Astrocyte (in vitro differentiated cells and primary cell): ENCODE data around the gene HOXD10.

Experiments used
- EZH2 ChIP-seq: IDR thresholded peaks from 2 replicates; pipeline ENCODE4 v1.6.1; 2012; ENCODE audit warnings: mild to moderate bottlenecking, low read length, inconsistent platforms; ENCODE audit not compliant: insufficient read depth
- TF ChIP-seq, protein P1 (sequence below): IDR thresholded peaks from 2 replicates; pipeline ENCODE4 v1.5.1; 2011; ENCODE audit warnings: low read depth, mild to moderate bottlenecking, inconsistent platforms, low read length, moderate library complexity; ENCODE audit not compliant: insufficient read depth

DNA sequence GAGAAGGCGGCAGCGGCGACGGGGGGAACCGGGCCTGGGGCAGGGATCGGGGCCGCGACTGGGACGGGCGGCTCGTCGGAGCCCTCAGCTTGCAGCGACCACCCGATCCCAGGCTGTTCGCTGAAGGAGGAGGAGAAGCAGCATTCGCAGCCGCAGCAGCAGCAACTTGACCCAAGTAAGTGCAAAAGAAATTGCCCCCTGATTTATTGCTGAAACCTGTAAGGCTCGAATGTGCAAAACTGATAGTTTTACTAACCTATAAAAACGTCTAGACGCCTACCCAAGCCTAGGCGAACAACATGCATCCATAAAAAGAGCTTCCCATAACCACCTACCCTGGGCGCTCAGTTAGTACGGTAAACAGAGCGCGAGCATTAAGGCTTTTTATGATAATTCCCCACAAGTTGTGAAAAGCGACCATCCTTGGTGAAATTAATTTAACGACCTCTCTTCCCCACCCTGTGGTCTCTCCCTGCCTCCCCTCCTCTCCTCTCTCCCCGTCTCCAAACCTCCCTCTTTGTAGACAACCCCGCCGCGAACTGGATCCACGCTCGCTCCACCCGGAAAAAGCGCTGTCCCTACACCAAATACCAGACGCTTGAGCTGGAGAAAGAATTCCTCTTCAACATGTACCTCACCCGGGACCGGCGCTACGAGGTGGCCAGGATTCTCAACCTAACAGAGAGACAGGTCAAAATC is 7.0 kb downstream of the HOXD10 start:
- TF ChIP-seq, protein P1, sequence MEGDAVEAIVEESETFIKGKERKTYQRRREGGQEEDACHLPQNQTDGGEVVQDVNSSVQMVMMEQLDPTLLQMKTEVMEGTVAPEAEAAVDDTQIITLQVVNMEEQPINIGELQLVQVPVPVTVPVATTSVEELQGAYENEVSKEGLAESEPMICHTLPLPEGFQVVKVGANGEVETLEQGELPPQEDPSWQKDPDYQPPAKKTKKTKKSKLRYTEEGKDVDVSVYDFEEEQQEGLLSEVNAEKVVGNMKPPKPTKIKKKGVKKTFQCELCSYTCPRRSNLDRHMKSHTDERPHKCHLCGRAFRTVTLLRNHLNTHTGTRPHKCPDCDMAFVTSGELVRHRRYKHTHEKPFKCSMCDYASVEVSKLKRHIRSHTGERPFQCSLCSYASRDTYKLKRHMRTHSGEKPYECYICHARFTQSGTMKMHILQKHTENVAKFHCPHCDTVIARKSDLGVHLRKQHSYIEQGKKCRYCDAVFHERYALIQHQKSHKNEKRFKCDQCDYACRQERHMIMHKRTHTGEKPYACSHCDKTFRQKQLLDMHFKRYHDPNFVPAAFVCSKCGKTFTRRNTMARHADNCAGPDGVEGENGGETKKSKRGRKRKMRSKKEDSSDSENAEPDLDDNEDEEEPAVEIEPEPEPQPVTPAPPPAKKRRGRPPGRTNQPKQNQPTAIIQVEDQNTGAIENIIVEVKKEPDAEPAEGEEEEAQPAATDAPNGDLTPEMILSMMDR: no peak
- TF ChIP-seq EZH2: peak; percentile 47
